Posterior vena cava (tissue), 2 donors: ENCODE measurements around the gene NCAPD2. TPM values are rescaled to one million over a fixed set of nuclear protein-coding genes. Genes with fewer than 3 reads are reported as not detected.

Source experiments
- DNase-seq: peaks from one replicate; pipeline ENCODE4 v3.0.0-alpha.2; 2020; ENCODE audit warnings: low spot score
- intact Hi-C, 2 donors: fragments of 100-400 bp; cut with DNase I; formaldehyde crosslinking; loops; one replicate each; pipeline versions ENCODE4 v1.14.1 to v1.14.2; 2022 to 2023
- long read RNA-seq, 2 donors: library from polyadenylated mRNA; unstranded; transcript quantifications; one replicate each; pipeline ENCODE4 v2.0.0, GENCODE V29; 2020 to 2021
- total RNA-seq, 2 donors: library from RNA; stranded (reverse); fragmentation: NEBNext Ultra II Directional; extraction: Animal tissue kit (Norgen Biotek cat#: 25700); gene quantifications; one replicate each; pipeline ENCODE4 v1.2.1, GENCODE V29; 2021
- donor health status: DM: yes; HTN: yes; CAD: no.
- donor health status: DM: yes; HTN: yes; CAD: no.

Gene NCAPD2, protein sequence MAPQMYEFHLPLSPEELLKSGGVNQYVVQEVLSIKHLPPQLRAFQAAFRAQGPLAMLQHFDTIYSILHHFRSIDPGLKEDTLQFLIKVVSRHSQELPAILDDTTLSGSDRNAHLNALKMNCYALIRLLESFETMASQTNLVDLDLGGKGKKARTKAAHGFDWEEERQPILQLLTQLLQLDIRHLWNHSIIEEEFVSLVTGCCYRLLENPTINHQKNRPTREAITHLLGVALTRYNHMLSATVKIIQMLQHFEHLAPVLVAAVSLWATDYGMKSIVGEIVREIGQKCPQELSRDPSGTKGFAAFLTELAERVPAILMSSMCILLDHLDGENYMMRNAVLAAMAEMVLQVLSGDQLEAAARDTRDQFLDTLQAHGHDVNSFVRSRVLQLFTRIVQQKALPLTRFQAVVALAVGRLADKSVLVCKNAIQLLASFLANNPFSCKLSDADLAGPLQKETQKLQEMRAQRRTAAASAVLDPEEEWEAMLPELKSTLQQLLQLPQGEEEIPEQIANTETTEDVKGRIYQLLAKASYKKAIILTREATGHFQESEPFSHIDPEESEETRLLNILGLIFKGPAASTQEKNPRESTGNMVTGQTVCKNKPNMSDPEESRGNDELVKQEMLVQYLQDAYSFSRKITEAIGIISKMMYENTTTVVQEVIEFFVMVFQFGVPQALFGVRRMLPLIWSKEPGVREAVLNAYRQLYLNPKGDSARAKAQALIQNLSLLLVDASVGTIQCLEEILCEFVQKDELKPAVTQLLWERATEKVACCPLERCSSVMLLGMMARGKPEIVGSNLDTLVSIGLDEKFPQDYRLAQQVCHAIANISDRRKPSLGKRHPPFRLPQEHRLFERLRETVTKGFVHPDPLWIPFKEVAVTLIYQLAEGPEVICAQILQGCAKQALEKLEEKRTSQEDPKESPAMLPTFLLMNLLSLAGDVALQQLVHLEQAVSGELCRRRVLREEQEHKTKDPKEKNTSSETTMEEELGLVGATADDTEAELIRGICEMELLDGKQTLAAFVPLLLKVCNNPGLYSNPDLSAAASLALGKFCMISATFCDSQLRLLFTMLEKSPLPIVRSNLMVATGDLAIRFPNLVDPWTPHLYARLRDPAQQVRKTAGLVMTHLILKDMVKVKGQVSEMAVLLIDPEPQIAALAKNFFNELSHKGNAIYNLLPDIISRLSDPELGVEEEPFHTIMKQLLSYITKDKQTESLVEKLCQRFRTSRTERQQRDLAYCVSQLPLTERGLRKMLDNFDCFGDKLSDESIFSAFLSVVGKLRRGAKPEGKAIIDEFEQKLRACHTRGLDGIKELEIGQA (N-terminal part only)
- 10 to 100 TPM; 14.4 to 16.3 TPM for total RNA-seq
- long read RNA-seq, donor 1, partial matches to known transcripts: 4 of 4 reads
- long read RNA-seq, donor 1, other reads (novel, unspliced or antisense): 0 of 4 reads
- long read RNA-seq, donor 2, partial matches to known transcripts: 11 of 11 reads
- long read RNA-seq, donor 2, other reads (novel, unspliced or antisense): 0 of 11 reads

DNA sequence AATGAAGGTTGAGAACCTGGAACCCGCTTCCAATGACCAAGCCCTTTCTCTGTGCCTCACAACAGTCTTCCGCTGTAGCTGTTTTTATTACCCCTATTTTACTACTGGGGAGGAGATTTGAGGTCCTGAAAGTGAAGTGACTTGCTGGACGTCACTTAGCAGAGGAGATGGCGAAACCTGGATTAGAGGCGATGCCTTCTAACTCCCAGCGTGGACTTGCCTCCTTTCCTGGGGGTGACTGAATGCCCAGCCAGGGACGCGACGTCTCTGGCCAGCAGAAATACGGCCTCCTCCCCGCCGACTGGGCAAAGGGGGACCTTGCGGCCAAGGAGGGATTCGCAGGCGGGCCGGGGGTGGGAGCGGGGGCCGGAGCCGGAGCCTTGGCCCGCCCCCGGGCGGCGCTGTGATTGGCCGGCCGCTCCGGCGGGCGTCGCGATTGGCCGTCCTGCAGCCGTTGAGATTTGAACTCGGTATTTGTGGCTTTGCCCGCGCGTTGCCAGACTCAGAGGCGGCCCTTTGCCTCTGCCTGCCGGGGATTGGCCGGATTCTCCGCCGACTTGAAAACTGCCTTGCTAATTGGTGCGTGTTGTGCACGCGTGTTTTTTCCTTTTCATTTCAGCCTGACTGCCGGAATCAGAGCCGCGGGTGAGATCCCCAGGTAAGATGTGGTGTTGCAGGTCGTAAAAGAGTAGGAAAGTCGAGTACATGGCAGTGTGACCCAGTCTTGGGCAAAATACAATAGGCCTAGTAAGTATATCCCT lies at the start of gene NCAPD2:
TSS of gene NCAPD2 (plus strand) at position 606 of the 761 bp plus-strand sequence. CDS start 997 bp downstream, outside the sequence.
- DNase-seq: peak; percentile 98
- intact Hi-C loops: no loop called here

- DNase-seq: peak; percentile 62
- intact Hi-C loops: no loop called here
Observed at GRCh38 chr12:6444704-6445688, 48.9 kb upstream of the NCAPD2 start, which contains the start of gene CD27. Gene CD27, plus strand, starts transcription at chr12:6444955. Its CDS starts 141 bp downstream, at chr12:6445096.

DNA sequence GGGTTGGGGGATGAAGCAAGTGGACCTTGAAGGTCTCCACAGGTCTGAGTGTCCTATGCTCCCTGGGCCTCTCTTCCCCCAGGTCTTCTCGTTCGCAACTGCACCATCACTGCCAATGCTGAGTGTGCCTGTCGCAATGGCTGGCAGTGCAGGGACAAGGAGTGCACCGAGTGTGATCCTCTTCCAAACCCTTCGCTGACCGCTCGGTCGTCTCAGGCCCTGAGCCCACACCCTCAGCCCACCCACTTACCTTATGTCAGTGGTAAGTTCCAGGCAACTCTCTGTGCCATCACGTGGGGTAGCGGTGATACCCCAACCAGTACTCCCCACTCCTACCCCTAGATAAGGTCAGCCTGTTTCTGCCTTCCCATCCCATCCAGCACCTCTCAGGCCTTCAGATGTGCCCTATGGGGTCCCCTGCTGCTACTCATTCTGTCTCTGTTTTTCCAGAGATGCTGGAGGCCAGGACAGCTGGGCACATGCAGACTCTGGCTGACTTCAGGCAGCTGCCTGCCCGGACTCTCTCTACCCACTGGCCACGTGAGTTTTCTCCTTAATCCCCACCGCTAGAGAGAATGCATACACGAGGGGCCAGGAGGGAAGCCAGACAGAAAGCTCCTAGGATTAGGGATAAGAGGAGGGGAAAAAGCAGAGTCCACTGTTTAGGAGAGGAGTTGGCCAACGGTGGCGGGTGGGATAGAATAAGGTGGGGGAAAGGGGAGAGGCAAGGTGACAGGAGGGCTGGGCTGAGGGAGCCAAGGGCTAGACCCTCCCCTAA lies 43.6 kb upstream of the NCAPD2 start:
- DNase-seq: peak; percentile 59
- intact Hi-C loops: no loop called here

GRCh38 chr12:6450869-6451347 lies 43.0 kb upstream of the NCAPD2 start:
- intact Hi-C loops: no loop called here
- DNase-seq: no peak

DNA sequence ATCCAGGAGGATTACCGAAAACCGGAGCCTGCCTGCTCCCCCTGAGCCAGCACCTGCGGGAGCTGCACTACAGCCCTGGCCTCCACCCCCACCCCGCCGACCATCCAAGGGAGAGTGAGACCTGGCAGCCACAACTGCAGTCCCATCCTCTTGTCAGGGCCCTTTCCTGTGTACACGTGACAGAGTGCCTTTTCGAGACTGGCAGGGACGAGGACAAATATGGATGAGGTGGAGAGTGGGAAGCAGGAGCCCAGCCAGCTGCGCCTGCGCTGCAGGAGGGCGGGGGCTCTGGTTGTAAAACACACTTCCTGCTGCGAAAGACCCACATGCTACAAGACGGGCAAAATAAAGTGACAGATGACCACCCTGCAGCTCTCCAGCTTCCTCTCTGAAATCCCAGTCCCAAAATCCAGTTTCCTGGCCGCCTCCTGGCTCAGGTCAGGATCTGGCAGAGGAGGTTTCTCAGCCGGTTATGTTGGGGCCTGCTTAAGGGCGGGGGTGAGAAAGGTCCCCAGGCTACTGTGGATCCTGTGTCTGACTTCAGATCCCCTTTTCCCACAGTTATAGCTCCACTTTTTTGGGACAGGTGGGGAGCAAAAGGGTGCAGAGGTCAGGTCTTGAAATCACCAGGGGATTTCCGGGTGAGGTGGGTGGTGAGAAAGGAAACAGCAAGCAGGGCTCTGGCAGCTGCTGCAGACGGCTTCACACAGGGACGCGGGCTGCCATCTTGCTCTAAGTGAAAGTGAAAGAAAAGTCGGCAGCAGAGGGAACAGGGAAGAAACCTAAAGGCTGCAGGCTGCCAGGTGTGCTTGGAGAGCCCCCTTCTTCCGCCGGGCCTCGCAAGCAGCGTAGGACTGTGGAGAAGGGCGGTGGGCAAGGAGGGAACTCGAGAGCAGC lies 42.3 kb upstream of the NCAPD2 start, which contains the start of gene TAPBPL:
TSS of gene TAPBPL (plus strand) at position 695 of the 897 bp plus-strand sequence. CDS start 207 bp downstream, outside the sequence.
- intact Hi-C loops: no loop called here
- DNase-seq: peak; percentile 93

GRCh38 chr12:6452245-6452943 lies 41.5 kb upstream of the NCAPD2 start:
- intact Hi-C loops: no loop called here
- DNase-seq: peak; percentile 63

GRCh38 chr12:6452944-6453630 lies 40.8 kb upstream of the NCAPD2 start:
- DNase-seq: peak; percentile 83
- intact Hi-C loops: no loop called here

- peak; percentile 56 for DNase-seq
- intact Hi-C loops: no loop called here
Observed at GRCh38 chr12:6457220-6457945, 36.5 kb upstream of the NCAPD2 start.

DNA sequence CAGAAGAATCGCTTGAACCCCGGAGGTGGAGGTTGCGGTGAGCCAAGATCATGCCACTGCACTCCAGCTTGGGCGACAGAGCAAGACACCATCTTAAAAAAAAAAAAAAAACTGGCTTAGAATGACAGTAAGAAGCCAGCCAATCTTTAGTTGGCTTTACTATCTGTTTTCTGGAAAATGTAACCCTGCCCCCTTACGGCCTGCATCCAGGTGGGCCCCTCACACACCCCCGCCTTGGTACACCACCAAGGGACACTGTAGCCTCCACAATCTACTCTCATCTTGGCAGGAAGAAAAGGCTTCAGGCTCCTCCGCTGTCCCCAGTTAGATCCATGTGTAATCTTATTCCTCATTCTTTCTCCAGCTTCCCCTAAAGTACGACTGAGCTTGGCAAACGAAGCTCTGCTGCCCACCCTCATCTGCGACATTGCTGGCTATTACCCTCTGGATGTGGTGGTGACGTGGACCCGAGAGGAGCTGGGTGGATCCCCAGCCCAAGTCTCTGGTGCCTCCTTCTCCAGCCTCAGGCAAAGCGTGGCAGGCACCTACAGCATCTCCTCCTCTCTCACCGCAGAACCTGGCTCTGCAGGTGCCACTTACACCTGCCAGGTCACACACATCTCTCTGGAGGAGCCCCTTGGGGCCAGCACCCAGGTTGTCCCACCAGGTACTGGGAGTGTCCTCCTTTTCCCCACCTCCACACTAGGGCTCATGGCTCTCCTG lies 35.5 kb upstream of the NCAPD2 start:
- intact Hi-C loops: no loop called here
- DNase-seq: no peak

DNA sequence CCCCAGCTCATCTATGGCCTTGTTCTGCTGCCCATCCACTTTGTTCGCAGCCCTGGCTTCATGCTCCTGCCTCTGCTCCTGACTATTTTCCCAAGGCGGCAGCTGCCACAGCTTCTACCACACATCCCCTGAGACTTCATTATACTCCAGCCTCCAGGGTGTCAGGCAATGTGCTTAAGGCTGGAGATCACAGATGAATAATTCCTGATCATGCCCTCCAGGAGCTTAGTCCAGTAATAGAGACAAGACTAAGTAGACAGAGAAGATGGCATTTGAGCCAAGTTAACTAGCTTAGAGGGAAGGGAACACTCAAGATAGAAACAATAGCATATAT lies 34.9 kb upstream of the NCAPD2 start:
- DNase-seq: no peak
- intact Hi-C loops: no loop called here

- no peak for DNase-seq
- intact Hi-C loops: loop anchor here (5.0 to 10.0 kb wide), 3 partner anchors 34 to 134 kb away; no protein-coding TSS in a partner anchor
Observed at GRCh38 chr12:6460751-6461371, 33.0 kb upstream of the NCAPD2 start.
